Stimulated activated naive B cell treated with anti-CD40 and anti-IgM and Interleukin-4, amounts not matched to agents 10 μg/mL and 1 μg/mL and 100 μg/mL, for 72 hours (primary cell): ENCODE measurements around the gene ANKRD11.
A peak's percentile ranks its signal among the peaks of the same experiment; 100 is the strongest.

ENCODE experiments used
- ATAC-seq, 2 donors: fragments of 150-1000 bp; cut with Tn5 transposase; replicated peaks; 2 replicates each; pipeline ENCODE4 v1.10.0; 2021; ENCODE audit warnings: moderate library complexity in 1 of 2
- DNase-seq: peaks from one replicate; pipeline ENCODE4 v3.0.0; 2021
- H3K27ac Mint-ChIP-seq: one replicate; pipeline ENCODE4 v1.8.0; 2022; ENCODE audit warnings: mild to moderate bottlenecking, mixed read lengths
- H3K27me3 Mint-ChIP-seq, 2 donors: one replicate each; pipeline ENCODE4 v1.8.0; 2022; ENCODE audit warnings: mixed read lengths in 2 of 2
- H3K36me3 Mint-ChIP-seq, 2 donors: one replicate each; pipeline ENCODE4 v1.8.0; 2022; ENCODE audit warnings: mixed read lengths in 2 of 2, mild to moderate bottlenecking in 1 of 2
- H3K4me1 Mint-ChIP-seq, 2 donors: one replicate each; pipeline ENCODE4 v1.8.0; 2022; ENCODE audit warnings: mixed read lengths in 2 of 2, mild to moderate bottlenecking in 1 of 2
- H3K4me3 Mint-ChIP-seq, 2 donors: one replicate each; pipeline ENCODE4 v1.8.0; 2022; ENCODE audit warnings: mild to moderate bottlenecking in 2 of 2, mixed read lengths in 2 of 2, moderate library complexity in 1 of 2
- H3K9me3 Mint-ChIP-seq, 2 donors: one replicate each; pipeline ENCODE4 v1.8.0; 2022; ENCODE audit warnings: mixed read lengths in 2 of 2, mild to moderate bottlenecking in 1 of 2

The ANKRD11 gene

DNA sequence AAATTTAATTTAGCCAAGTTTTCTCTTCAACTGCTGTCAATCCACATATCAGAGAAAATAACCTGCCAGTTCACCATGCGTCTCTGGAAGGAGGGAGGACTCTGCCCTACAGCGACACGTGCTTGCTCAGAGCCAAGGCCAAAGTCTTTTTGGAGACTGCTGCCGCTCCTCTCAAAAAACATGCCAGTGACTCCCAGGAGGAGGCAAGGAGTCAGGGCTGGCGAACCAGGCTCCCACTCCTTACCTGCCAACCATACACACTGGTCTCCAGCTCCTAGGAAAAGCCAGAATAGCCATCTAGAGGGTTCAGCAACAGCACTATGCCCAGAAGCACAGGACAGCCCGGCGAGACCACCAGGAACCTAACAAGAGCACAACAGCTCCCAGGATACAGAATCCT, 73.0 kb downstream of the ANKRD11 start:
- DNase-seq (no peak), ATAC-seq (no peak)
- Mint-ChIP-seq H3K9me3 (no peaks in the 10 kb centered on the region), H3K27ac (peak overlapping the region; percentile 62), H3K4me3 (no peak overlapping the region), H3K27me3 (no peaks in the 10 kb centered on the region), H3K36me3 (peaks cover 15 to 36% of the 10 kb centered on the region in 2 donors), H3K4me1 (peaks cover 42 to 75% of the 10 kb centered on the region in 2 donors)

DNA sequence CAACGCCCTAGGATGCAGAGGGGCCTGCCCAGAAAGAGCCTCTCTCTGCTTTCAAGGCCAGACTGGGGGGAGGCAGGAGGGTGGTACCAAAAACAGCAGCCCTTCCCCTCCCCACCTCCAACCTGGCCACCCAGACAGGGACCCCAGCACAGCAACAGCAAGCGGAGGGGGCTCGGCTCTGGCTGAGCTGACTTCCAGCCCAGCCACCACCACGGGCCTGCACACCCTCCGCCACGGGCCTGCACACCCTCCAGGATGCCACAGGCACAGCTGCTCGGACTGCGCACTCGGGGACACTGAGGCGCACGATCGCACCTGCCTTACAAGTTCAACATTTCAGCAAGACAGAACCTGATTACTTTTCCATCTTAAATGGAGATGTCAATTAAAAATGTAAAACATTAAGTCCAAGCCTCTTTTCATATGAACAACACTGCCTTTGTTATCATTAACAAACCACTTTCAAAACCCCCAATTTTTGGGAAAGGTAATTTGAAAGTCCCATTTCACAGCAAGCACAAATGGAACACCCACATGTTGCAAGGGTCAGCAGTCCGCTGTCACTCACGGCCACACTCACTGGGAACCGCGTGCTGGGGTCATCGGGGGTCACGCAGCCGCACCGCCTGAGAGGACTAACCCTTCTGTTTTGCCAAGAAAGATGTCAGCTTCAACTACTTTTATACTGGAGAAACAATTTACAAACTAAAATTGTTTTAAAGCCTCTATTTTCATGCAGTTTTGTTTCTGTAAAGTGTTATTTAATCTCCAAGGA, 76.4 kb downstream of the ANKRD11 start:
- Mint-ChIP-seq H3K27me3 (no peaks in the 10 kb centered on the region), H3K9me3 (no peaks in the 10 kb centered on the region), H3K4me3 (no peak overlapping the region), H3K36me3 (peaks cover 9 to 33% of the 10 kb centered on the region in 2 donors), H3K27ac (peak overlapping the region; percentile 42), H3K4me1 (peaks cover 53 to 78% of the 10 kb centered on the region in 2 donors)
- DNase-seq (no peak), ATAC-seq (no peak)

DNA sequence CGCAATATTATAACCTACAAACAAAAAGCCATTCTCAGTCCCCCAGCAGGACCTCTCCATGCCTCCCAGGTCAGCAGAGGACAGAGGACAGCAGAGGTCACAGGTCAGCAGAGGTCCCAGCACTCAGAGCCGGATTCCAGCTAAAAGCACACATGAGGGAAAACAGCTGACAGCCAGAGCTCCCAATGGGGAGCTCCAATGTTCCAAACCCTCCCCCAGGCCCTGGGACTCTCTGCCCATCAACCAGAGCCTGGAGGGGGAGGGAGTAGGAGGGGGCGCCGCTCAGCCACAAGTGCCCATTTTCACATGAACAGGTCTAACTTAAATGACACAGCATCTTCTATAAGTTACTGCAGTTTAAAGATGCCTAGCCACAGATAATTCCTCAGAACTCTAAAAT, 77.5 kb downstream of the ANKRD11 start:
- Mint-ChIP-seq H3K4me3 (no peak overlapping the region), H3K27ac (peak overlapping the region; percentile 62), H3K9me3 (no peaks in the 10 kb centered on the region), H3K36me3 (peaks cover 9 to 27% of the 10 kb centered on the region in 2 donors), H3K4me1 (peaks cover 60 to 84% of the 10 kb centered on the region in 2 donors), H3K27me3 (no peaks in the 10 kb centered on the region)
- no peak for ATAC-seq
- DNase-seq = no peak

DNA sequence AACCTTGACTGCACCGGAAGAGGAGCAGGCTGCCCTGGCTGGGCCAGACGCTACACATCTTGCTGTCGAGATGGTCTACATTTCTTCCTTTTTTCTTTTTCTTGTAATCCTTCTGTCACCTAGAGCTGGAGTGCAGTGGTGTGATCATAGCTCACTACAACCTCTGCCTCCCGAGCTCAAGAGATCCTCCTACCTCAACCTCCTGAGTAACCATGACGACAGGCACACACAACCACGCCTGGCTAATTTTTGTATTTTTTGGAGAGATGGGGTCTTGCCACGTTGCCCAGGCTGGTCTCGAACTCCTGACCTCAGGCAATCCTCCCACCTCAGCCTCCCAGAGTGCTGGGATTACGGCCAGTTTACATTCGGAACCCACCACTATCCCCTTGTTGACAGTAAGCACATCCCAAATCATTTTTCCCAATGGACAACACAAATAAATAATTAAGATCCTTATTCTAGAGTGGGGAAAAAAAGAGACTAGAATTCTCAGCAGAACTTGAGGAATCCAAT, 79.0 kb downstream of the ANKRD11 start:
- no peak for DNase-seq
- H3K27me3 Mint-ChIP-seq = no peaks in the 10 kb centered on the region
- H3K4me1 Mint-ChIP-seq = peaks cover 65 to 85% of the 10 kb centered on the region in 2 donors
- H3K36me3 Mint-ChIP-seq = peaks cover 12 to 29% of the 10 kb centered on the region in 2 donors
- H3K4me3 Mint-ChIP-seq = peak overlapping the region; percentile 42 to 55
- ATAC-seq = no peak
- peak overlapping the region; percentile 82 for H3K27ac Mint-ChIP-seq
- no peaks in the 10 kb centered on the region for H3K9me3 Mint-ChIP-seq

DNA sequence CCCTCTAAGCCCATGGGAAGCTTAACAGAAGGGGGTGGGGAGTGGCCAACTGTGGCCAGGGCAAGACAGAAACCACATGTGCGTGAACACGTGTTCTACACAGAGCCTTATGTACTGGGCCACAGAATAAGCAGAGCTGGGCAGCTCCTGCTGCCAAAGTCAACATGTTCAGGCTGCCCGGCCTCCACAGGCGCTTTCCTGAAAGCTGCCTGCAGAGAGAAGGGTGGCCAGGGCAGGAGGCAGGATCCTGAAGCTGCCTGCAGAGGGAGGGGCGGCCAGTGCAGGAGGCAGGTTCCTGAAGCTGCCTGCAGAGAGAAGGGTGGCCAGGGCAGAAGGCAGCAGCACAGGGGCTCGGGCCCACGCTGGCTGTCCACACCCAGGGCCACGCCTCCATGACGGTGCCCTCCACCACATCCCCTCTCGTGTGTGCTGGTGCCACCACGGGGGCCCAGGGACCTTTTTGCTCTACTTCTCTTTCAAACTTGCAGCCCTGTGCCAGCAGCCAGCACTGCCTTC, 79.5 kb downstream of the ANKRD11 start:
- H3K4me3 Mint-ChIP-seq = peak overlapping the region; percentile 51 to 55
- no peaks in the 10 kb centered on the region for H3K27me3 Mint-ChIP-seq
- H3K27ac Mint-ChIP-seq = peak overlapping the region; percentile 82
- H3K4me1 Mint-ChIP-seq = peaks cover 66 to 87% of the 10 kb centered on the region in 2 donors
- no peaks in the 10 kb centered on the region for H3K9me3 Mint-ChIP-seq
- peaks cover 14 to 32% of the 10 kb centered on the region in 2 donors for H3K36me3 Mint-ChIP-seq
- ATAC-seq (peak; percentile 39 to 51), DNase-seq (no peak)

DNA sequence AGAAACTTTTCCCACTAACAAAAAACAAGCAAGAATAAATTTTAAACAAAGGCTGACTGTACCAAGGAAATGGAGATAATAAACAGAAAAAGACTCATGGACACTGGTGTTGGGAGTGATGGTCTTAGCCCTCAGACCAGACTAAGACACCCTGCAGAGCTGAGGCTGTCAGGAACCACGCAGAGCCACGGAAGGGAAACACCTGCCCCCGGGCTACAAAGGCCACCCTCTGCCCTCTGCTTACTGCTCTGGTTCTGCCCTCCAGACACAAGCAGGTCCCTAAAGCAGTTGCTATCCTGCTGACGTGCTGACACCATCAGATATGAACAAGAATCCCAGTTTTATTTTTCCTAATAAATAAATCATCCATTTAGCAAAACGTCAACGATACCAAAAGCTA, 80.0 kb downstream of the ANKRD11 start:
- Mint-ChIP-seq H3K36me3 (peaks cover 12 to 32% of the 10 kb centered on the region in 2 donors), H3K9me3 (no peaks in the 10 kb centered on the region), H3K4me3 (peak overlapping the region; percentile 8 to 10), H3K27ac (peak overlapping the region; percentile 14), H3K27me3 (no peaks in the 10 kb centered on the region), H3K4me1 (peaks cover 66 to 90% of the 10 kb centered on the region in 2 donors)
- ATAC-seq = no peak
- no peak for DNase-seq

DNA sequence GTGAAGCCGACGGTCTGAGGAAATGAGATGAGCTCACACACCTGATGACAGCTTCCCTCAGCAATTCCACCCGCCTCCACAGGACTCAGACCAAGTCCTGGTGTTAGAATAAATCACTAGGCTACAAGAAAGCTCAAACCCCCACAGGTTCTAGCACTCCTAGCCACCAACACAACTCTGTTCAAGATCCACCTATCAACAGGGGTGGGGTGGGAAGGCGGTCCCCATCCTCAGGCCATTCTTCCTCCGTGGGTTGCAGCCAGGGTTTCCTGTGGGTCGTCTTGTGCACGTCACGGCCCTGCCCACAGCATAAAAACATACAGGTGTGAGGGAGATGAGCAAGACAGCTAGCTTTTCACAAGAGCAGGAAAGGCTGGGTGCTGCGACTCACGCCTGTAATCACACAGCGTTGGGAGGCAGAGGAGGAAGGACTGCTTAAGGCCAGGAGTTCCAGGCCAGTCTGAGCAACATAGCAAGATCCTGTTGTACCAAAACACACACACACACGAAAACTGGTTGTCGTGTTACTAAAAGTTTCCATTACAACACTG, 81.1 kb downstream of the ANKRD11 start:
- Mint-ChIP-seq H3K27me3 (no peaks in the 10 kb centered on the region), H3K36me3 (peaks cover 12 to 33% of the 10 kb centered on the region in 2 donors), H3K27ac (peak overlapping the region; percentile 6), H3K4me3 (peak overlapping the region in 1 of 2 donors; percentile 3), H3K4me1 (peaks cover 67 to 90% of the 10 kb centered on the region in 2 donors), H3K9me3 (no peaks in the 10 kb centered on the region)
- no peak for DNase-seq
- peak; percentile 57 to 60 for ATAC-seq

DNA sequence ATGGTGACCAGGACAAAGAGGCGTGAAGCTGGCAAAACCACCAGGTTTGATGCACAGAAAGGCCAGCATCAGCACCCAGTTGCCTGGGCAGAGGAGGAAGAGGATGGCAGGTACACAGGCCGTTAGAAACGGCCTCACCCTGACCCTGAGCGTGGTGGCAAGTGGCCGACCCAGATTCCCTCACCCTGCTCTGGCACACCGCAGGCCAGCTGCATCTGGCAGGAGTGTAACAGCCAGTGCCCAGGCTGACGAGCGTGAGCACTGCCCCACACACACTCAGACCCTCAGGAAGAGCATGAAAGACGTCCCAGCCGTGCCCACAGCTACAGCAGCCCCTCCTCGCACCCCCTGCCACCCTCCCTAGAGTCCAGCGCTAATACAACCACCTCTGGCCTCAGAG, 82.0 kb downstream of the ANKRD11 start:
- no peaks in the 10 kb centered on the region for H3K9me3 Mint-ChIP-seq
- peak overlapping the region; percentile 47 for H3K27ac Mint-ChIP-seq
- peaks cover 71 to 90% of the 10 kb centered on the region in 2 donors for H3K4me1 Mint-ChIP-seq
- DNase-seq = no peak
- H3K27me3 Mint-ChIP-seq = no peaks in the 10 kb centered on the region
- H3K4me3 Mint-ChIP-seq = peak overlapping the region in 1 of 2 donors; percentile 16
- H3K36me3 Mint-ChIP-seq = peaks cover 18 to 35% of the 10 kb centered on the region in 2 donors
- ATAC-seq = no peak

DNA sequence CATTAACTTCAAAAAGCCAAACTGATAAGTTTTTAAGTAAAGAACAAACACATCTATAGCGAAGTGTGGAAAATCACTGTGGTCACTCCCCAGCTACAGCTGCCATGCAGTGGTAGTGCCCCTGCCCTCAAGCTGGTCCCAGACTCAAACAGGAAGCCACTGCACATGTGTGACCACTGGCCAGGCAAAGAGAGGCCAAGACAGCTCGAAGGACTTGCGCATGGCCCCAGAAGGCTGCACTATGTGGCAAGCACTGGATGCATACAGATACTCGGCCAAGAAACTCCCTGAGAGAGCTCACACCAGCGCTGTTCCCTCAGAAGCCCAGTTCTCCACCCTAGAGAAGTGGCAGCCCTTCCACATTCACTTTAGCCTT, 82.4 kb downstream of the ANKRD11 start:
- no peak for ATAC-seq
- peaks cover 18 to 39% of the 10 kb centered on the region in 2 donors for H3K36me3 Mint-ChIP-seq
- peak overlapping the region; percentile 90 for H3K27ac Mint-ChIP-seq
- H3K9me3 Mint-ChIP-seq = no peaks in the 10 kb centered on the region
- H3K4me1 Mint-ChIP-seq = peaks cover 75 to 90% of the 10 kb centered on the region in 2 donors
- no peaks in the 10 kb centered on the region for H3K27me3 Mint-ChIP-seq
- peak overlapping the region; percentile 16 to 55 for H3K4me3 Mint-ChIP-seq
- DNase-seq = no peak

DNA sequence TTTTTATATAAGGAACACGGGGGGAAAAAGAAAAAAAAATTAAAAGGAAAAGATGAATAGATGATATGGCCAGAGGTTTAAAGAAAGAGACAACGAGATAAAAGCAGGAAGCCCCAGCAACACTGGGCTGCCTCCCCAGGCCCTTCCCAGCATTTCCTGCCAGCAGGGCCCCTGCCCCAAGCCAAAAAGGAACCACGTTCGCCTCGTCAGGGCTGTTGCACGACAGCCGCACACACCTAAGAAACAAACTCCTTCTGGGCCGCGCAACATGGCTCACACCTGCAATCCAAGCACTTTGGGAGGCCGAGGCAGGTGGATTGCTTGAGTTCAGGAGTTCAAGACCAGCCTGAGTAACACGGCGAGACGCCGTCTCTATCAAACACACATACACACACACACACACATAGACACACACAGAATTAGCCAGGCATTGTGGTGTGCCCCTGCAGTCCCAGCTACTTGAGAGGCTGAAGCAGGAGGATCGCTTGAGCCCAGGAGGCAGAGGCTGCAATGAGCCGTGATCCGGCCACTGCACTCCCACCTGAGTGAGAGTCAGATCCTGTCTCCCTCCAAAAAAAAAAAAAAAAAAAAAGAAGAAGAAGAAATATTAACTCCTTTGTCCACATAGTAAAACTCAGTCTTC, 83.0 kb downstream of the ANKRD11 start:
- ATAC-seq (no peak), DNase-seq (no peak)
- Mint-ChIP-seq H3K4me1 (peaks cover 74 to 90% of the 10 kb centered on the region in 2 donors), H3K27ac (peak overlapping the region; percentile 90), H3K9me3 (no peaks in the 10 kb centered on the region), H3K27me3 (no peaks in the 10 kb centered on the region), H3K4me3 (peak overlapping the region; percentile 39 to 55), H3K36me3 (peaks cover 18 to 40% of the 10 kb centered on the region in 2 donors)

DNA sequence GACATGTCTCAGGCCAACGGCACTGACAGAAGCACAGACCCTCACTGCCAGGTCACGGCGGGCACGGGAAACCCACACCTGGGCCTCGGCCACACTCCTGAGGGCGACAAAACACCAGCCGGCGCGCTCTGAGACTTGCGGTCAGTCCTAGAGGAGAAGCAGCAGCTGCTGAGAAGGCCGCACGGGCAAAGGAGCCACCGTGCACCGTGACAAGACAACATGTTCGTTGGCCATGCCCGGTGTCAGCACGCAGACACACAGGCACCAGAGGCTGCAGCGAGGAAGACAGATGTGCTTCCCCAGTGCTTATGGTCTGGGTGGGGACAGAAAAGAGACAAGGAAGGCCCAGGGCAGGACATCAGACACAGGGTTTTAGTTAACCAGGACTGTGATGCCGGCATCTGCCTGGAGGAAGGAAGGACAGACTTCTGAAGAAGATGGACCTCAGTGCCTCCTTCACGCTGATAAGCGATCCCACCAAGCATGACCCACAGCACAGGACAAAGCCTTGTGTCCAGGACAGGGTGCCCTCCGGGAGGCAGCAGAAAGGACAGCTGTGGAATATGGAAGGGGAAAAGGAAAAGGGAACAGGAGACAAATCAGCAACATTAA, 84.0 kb downstream of the ANKRD11 start:
- H3K36me3 Mint-ChIP-seq = peaks cover 18 to 40% of the 10 kb centered on the region in 2 donors
- H3K27ac Mint-ChIP-seq = peak overlapping the region; percentile 90
- no peak for DNase-seq
- H3K27me3 Mint-ChIP-seq = no peaks in the 10 kb centered on the region
- H3K9me3 Mint-ChIP-seq = no peaks in the 10 kb centered on the region
- H3K4me3 Mint-ChIP-seq = peak overlapping the region in 1 of 2 donors; percentile 17
- ATAC-seq = no peak
- H3K4me1 Mint-ChIP-seq = peaks cover 77 to 93% of the 10 kb centered on the region in 2 donors

DNA sequence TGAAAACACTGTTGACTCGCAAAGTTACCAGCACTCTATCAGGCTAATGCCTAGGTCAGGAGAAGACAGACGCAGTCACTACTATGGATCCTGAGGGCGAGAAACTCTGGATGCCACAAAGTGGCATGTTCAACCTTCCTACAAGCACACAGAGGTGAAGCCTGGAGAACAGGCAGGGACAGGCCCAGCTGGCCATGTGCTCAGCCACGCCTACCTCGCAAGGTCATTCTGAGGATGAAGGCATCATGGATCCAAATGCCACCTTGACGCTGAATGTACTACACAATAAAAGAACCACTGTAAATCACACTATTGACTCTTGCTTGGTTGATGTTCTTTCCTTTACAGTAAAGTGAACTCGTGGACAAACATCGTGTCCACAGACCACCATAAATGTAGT, 85.8 kb downstream of the ANKRD11 start:
- ATAC-seq (no peak), DNase-seq (no peak)
- Mint-ChIP-seq H3K4me3 (no peak overlapping the region), H3K9me3 (no peaks in the 10 kb centered on the region), H3K4me1 (peaks cover 62 to 79% of the 10 kb centered on the region in 2 donors), H3K36me3 (peaks cover 16 to 39% of the 10 kb centered on the region in 2 donors), H3K27ac (no peak overlapping the region), H3K27me3 (no peaks in the 10 kb centered on the region)

DNA sequence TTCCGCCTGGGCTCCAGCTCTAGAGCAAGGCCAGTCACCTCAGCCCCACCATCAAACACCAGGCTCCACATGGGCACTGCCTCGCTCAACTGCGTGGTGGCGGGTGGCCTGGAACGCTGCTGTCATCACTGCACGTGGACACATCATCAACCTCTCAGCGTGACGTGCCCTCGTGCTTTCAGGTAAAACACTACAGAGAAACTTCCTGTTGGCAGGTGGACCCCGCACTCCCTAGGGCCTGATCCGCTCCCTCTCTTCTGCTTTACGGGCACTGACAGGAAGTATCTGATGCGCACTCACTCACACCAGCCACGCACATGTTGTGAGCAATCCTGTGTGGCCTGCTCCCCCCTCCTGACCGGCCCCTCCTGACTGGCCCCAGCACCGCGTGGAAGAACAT, 87.4 kb downstream of the ANKRD11 start:
- ATAC-seq = peak; percentile 81 to 84
- peak; percentile 29 for DNase-seq
- H3K36me3 Mint-ChIP-seq = peaks cover 21 to 50% of the 10 kb centered on the region in 2 donors

More for the DNA sequence above, 87.4 kb downstream of the ANKRD11 start:
- Mint-ChIP-seq H3K27ac (peak overlapping the region; percentile 87), H3K9me3 (no peaks in the 10 kb centered on the region), H3K4me1 (peaks cover 59 to 72% of the 10 kb centered on the region in 2 donors), H3K4me3 (peak overlapping the region; percentile 30 to 31), H3K27me3 (no peaks in the 10 kb centered on the region)
